GM21381 (cell line): ENCODE measurements around the gene SCNN1G.
"Not testable (repeated sequence)": the region's sequence is repeated elsewhere in the genome, so short reads cannot be mapped to it uniquely, and the experiment has no call there.

ENCODE experiments used
- ATAC-seq: cut with Tn5 transposase; IDR thresholded peaks from one replicate; pipeline ENCODE4 v1.9.1; 2021; ENCODE audit warnings: mild to moderate bottlenecking, moderate library complexity; ENCODE audit not compliant: unreplicated experiment

SCNN1G gene

GRCh38 chr16:23248261-23249194 is 66.0 kb downstream of the SCNN1G start:
- ATAC-seq, result no peak

GRCh38 chr16:23249830-23250229 is 67.3 kb downstream of the SCNN1G start:
- no peak for ATAC-seq

- no peak for ATAC-seq
Measured at GRCh38 chr16:23252310-23252709, 69.8 kb downstream of the SCNN1G start.

GRCh38 chr16:23253650-23254049 is 71.1 kb downstream of the SCNN1G start:
- not testable (repeated sequence) for ATAC-seq

GRCh38 chr16:23254338-23254737 is 71.8 kb downstream of the SCNN1G start:
- no peak for ATAC-seq

GRCh38 chr16:23255000-23255399 is 72.5 kb downstream of the SCNN1G start:
- no peak for ATAC-seq

- no peak for ATAC-seq
Measured at GRCh38 chr16:23256440-23256839, 73.9 kb downstream of the SCNN1G start.

- no peak for ATAC-seq
Measured at GRCh38 chr16:23257682-23258081, 75.1 kb downstream of the SCNN1G start.

GRCh38 chr16:23258919-23259237 is 76.3 kb downstream of the SCNN1G start:
- ATAC-seq, result no peak
